ENCODE data around the gene ATP2A3.

ATP2A3 gene

GRCh38 chr17:3890082-3890877, 74.0 kb downstream of the ATP2A3 start:
- Histone ChIP-seq H3K4me3 (ENCODE audit: low read length) (no peak overlapping the region), H3K4me1 (ENCODE audit: control insufficient read depth, insufficient read depth, low read length) (peaks cover 16% of the 10 kb centered on the region)

DNA sequence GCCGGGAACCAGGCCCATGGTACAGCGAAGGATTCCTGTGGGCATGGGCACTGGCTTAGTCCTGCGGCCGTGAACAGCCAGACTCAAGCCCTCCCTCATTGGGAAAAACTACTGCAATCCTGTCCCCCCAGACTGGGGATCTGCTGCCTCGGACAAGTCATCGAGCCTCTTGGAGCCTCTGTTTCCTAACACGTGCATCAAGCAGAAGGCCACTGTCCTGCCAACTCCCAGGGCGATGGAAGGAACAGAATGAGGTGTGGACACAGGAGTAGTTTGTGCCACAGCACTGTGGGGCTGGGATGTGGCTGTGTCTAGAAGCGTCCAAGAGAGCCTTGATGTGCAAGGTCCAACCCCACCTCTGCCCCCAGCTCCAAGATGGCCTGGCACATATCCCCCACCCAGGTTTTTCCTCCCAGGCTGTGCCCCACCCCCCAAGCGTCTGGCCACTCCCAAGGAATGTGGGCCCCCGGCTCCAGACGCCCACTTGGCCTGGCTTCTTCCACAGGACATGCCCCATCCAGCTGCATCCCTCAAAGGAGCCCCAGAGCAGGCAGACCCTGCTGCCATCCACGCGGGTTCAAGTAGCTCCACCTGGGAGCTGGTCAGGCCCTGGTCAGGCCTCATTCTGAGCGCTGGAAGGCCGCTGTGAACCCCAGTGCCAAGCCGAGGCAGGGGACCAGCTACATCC, 74.8 kb downstream of the ATP2A3 start:
- Histone ChIP-seq H3K9me3 (ENCODE audit: control insufficient read depth, insufficient read depth, low read length) (no peaks in the 10 kb centered on the region), H3K4me1 (ENCODE audit: control insufficient read depth, insufficient read depth, low read length) (peaks cover 16% of the 10 kb centered on the region), H3K4me3 (ENCODE audit: low read length) (no peak overlapping the region), H3K27ac (ENCODE audit: low read length) (no peak overlapping the region), H3K27me3 (ENCODE audit: control insufficient read depth, insufficient read depth, low read length) (no peaks in the 10 kb centered on the region), H3K36me3 (ENCODE audit: control insufficient read depth, insufficient read depth, low read length) (no peaks in the 10 kb centered on the region; the same call in 1 of the 2 replicates)
- no peak for DNase-seq (ENCODE audit: low read depth, low spot score)
- no CpG with 5 or more reads among the region's 17 CpGs for WGBS (ENCODE audit: insufficient coverage, insufficient read length)

More at GRCh38 chr17:3890082-3890877, 74.0 kb downstream of the ATP2A3 start:
- no peaks in the 10 kb centered on the region for H3K27me3 ChIP-seq (ENCODE audit: control insufficient read depth, insufficient read depth, low read length)
- no CpG with 5 or more reads among the region's 22 CpGs for WGBS (ENCODE audit: insufficient coverage, insufficient read length)
- H3K36me3 ChIP-seq (ENCODE audit: control insufficient read depth, insufficient read depth, low read length): no peaks in the 10 kb centered on the region
- DNase-seq (ENCODE audit: low read depth, low spot score): no peak
- no peak overlapping the region for H3K27ac ChIP-seq (ENCODE audit: low read length)
- no peaks in the 10 kb centered on the region for H3K9me3 ChIP-seq (ENCODE audit: control insufficient read depth, insufficient read depth, low read length)

- H3K9me3 ChIP-seq (ENCODE audit: control insufficient read depth, insufficient read depth, low read length): no peaks in the 10 kb centered on the region
- H3K27ac ChIP-seq (ENCODE audit: low read length): no peak overlapping the region
- WGBS (ENCODE audit: insufficient coverage, insufficient read length): no CpG with 5 or more reads among the region's 50 CpGs
- no peak for DNase-seq (ENCODE audit: low read depth, low spot score)
- no peaks in the 10 kb centered on the region for H3K27me3 ChIP-seq (ENCODE audit: control insufficient read depth, insufficient read depth, low read length)
- peaks cover 14% of the 10 kb centered on the region for H3K4me1 ChIP-seq (ENCODE audit: control insufficient read depth, insufficient read depth, low read length)
- H3K36me3 ChIP-seq (ENCODE audit: control insufficient read depth, insufficient read depth, low read length): peaks cover 4% of the 10 kb centered on the region; the same call in 1 of the 2 replicates
- H3K4me3 ChIP-seq (ENCODE audit: low read length): no peak overlapping the region
Observed at GRCh38 chr17:3888343-3889171, 75.7 kb downstream of the ATP2A3 start.

GRCh38 chr17:3887804-3888203, 76.4 kb downstream of the ATP2A3 start:
- peaks cover 14% of the 10 kb centered on the region for H3K4me1 ChIP-seq (ENCODE audit: control insufficient read depth, insufficient read depth, low read length)
- H3K27ac ChIP-seq (ENCODE audit: low read length): no peak overlapping the region
- H3K4me3 ChIP-seq (ENCODE audit: low read length): no peak overlapping the region
- DNase-seq (ENCODE audit: low read depth, low spot score): no peak
- no CpG with 5 or more reads among the region's 9 CpGs for WGBS (ENCODE audit: insufficient coverage, insufficient read length)
- H3K36me3 ChIP-seq (ENCODE audit: control insufficient read depth, insufficient read depth, low read length): peaks cover 4% of the 10 kb centered on the region; the same call in 1 of the 2 replicates
- no peaks in the 10 kb centered on the region for H3K9me3 ChIP-seq (ENCODE audit: control insufficient read depth, insufficient read depth, low read length)
- H3K27me3 ChIP-seq (ENCODE audit: control insufficient read depth, insufficient read depth, low read length): no peaks in the 10 kb centered on the region

DNA sequence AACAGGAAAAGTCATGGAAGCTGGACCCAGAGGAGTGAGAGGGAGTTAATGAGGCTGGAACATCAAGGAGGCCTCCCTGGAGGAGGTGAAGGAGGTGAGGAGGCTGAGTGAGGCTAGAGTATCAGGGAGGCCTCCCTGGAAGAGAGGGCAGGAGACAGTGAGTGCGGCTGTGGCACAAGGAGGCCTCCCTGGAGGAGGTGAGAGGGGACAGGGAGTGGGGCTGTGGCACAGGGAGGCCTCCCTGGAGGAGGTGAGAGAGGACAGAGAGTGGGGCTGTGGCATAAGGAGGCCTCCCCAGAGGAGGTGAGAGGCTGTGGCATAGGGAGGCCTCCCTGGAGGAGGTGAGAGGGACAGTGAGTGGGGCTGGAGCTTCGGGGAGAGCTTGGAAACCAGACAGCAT, 76.8 kb downstream of the ATP2A3 start:
- Histone ChIP-seq H3K27ac (ENCODE audit: low read length) (no peak overlapping the region), H3K27me3 (ENCODE audit: control insufficient read depth, insufficient read depth, low read length) (no peaks in the 10 kb centered on the region), H3K9me3 (ENCODE audit: control insufficient read depth, insufficient read depth, low read length) (no peaks in the 10 kb centered on the region), H3K36me3 (ENCODE audit: control insufficient read depth, insufficient read depth, low read length) (peaks cover 4% of the 10 kb centered on the region; the same call in 1 of the 2 replicates), H3K4me1 (ENCODE audit: control insufficient read depth, insufficient read depth, low read length) (peaks cover 14% of the 10 kb centered on the region), H3K4me3 (ENCODE audit: low read length) (no peak overlapping the region)
- no peak for DNase-seq (ENCODE audit: low read depth, low spot score)
- WGBS (ENCODE audit: insufficient coverage, insufficient read length): no CpG with 5 or more reads among the region's 2 CpGs

DNA sequence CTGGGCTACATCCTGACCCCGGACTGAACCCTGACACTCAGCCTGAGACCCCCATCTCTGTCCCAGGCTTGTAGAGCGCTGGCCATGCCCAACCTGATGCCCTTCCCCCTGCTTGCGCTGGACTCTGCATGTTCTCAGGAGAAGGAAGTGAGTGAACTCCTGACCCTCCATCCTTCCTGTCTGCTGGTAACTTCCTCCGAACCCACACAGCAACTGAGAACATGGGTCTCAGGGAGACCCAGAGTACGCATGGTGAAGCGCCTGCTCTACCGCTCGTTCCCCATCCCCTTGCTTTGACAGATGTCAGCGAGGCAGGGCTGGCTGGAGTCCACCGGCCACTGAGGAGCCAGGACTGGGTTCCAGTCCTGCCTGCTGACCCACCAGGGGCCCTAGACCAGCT, 77.5 kb downstream of the ATP2A3 start:
- Histone ChIP-seq H3K4me1 (ENCODE audit: control insufficient read depth, insufficient read depth, low read length) (peaks cover 12% of the 10 kb centered on the region), H3K4me3 (ENCODE audit: low read length) (no peak overlapping the region)

DNA sequence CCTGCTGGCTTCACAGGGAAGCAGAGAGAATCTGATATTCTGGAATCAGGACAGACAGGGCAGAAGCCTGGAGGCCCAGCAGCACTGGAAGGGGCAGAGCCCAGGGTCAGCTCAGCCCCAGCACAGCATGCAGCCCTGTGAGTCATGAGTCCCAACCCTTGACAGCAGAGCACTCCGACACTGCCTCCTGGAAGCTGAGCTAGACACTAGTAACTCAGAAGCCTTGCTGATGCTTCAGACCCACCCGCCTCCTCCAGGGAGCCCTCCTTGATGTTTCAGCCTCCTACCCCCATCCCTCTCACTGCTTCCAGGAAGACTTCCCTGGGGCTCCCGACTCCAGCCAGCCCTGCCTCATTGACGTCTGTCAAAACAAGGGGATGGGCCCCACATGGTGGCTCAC, 78.3 kb downstream of the ATP2A3 start:
- H3K9me3 ChIP-seq (ENCODE audit: control insufficient read depth, insufficient read depth, low read length): no peaks in the 10 kb centered on the region
- peaks cover 8% of the 10 kb centered on the region for H3K4me1 ChIP-seq (ENCODE audit: control insufficient read depth, insufficient read depth, low read length)
- peaks cover 4% of the 10 kb centered on the region; the same call in 1 of the 2 replicates for H3K36me3 ChIP-seq (ENCODE audit: control insufficient read depth, insufficient read depth, low read length)
- WGBS (ENCODE audit: insufficient coverage, insufficient read length): no CpG with 5 or more reads among the region's 4 CpGs
- DNase-seq (ENCODE audit: low read depth, low spot score): no peak
- no peak overlapping the region for H3K4me3 ChIP-seq (ENCODE audit: low read length)
- no peak overlapping the region for H3K27ac ChIP-seq (ENCODE audit: low read length)
- no peaks in the 10 kb centered on the region for H3K27me3 ChIP-seq (ENCODE audit: control insufficient read depth, insufficient read depth, low read length)

More for the DNA sequence above, 77.5 kb downstream of the ATP2A3 start:
- H3K9me3 ChIP-seq (ENCODE audit: control insufficient read depth, insufficient read depth, low read length): no peaks in the 10 kb centered on the region
- no peak overlapping the region for H3K27ac ChIP-seq (ENCODE audit: low read length)
- H3K36me3 ChIP-seq (ENCODE audit: control insufficient read depth, insufficient read depth, low read length): peaks cover 4% of the 10 kb centered on the region; the same call in 1 of the 2 replicates
- DNase-seq (ENCODE audit: low read depth, low spot score): no peak
- no peaks in the 10 kb centered on the region for H3K27me3 ChIP-seq (ENCODE audit: control insufficient read depth, insufficient read depth, low read length)
- no CpG with 5 or more reads among the region's 10 CpGs for WGBS (ENCODE audit: insufficient coverage, insufficient read length)

DNA sequence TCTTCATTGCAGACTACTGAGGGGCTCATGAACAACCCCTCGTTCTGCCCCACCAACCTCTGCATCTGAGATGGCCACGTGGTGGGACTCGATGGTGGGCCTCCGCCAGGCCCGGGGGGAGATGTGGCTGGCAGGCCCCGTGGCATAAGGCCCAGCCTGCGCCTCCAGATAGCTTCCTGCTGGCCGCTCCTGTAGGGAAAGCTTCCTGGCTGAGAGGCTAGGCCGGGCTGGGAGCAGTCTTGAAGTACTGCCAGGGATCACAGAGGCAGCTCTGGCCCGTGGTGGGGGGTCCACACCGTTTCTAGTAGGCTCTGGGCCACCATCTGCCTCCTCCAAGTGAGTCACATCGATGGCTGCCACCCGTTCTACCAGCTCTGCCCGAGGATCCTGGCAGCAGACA, 79.0 kb downstream of the ATP2A3 start:
- no peak for DNase-seq (ENCODE audit: low read depth, low spot score)
- Histone ChIP-seq H3K27ac (ENCODE audit: low read length) (no peak overlapping the region), H3K27me3 (ENCODE audit: control insufficient read depth, insufficient read depth, low read length) (no peaks in the 10 kb centered on the region), H3K36me3 (ENCODE audit: control insufficient read depth, insufficient read depth, low read length) (peaks cover 4% of the 10 kb centered on the region; the same call in 1 of the 2 replicates), H3K4me3 (ENCODE audit: low read length) (no peak overlapping the region), H3K9me3 (ENCODE audit: control insufficient read depth, insufficient read depth, low read length) (no peaks in the 10 kb centered on the region), H3K4me1 (ENCODE audit: control insufficient read depth, insufficient read depth, low read length) (peaks cover 5% of the 10 kb centered on the region)
- WGBS (ENCODE audit: insufficient coverage, insufficient read length): no CpG with 5 or more reads among the region's 14 CpGs

DNA sequence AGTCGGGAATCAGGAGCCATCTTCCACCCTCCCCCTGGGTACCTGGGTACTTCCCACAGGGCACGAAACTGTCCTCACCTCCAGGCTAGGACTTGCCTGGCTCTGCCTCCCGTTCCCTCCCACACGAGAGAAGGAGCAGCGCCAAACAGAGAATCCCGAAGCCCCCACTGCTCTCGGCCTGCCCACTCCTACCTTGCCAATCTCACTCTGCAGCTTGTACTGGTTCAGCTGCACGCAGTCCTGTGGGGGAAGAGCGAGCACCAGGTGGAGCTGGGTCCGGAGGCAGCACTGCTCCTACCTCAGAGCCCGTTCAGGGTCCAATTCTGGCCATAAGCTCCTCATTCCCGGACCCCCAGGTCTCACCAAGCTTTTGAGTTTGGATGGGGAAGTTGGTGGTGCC, 80.0 kb downstream of the ATP2A3 start:
- H3K4me1 ChIP-seq (ENCODE audit: control insufficient read depth, insufficient read depth, low read length): peaks cover 3% of the 10 kb centered on the region; the same call in 1 of the 2 replicates
- no peak for DNase-seq (ENCODE audit: low read depth, low spot score)
- no peak overlapping the region for H3K27ac ChIP-seq (ENCODE audit: low read length)
- H3K4me3 ChIP-seq (ENCODE audit: low read length): no peak overlapping the region
- H3K27me3 ChIP-seq (ENCODE audit: control insufficient read depth, insufficient read depth, low read length): no peaks in the 10 kb centered on the region
- peaks cover 4% of the 10 kb centered on the region; the same call in 1 of the 2 replicates for H3K36me3 ChIP-seq (ENCODE audit: control insufficient read depth, insufficient read depth, low read length)
- WGBS (ENCODE audit: insufficient coverage, insufficient read length): no CpG with 5 or more reads among the region's 12 CpGs
- no peaks in the 10 kb centered on the region for H3K9me3 ChIP-seq (ENCODE audit: control insufficient read depth, insufficient read depth, low read length)

GRCh38 chr17:3882276-3882675, 82.0 kb downstream of the ATP2A3 start:
- Histone ChIP-seq H3K9me3 (ENCODE audit: control insufficient read depth, insufficient read depth, low read length) (no peaks in the 10 kb centered on the region), H3K4me1 (ENCODE audit: control insufficient read depth, insufficient read depth, low read length) (no peaks in the 10 kb centered on the region), H3K36me3 (ENCODE audit: control insufficient read depth, insufficient read depth, low read length) (peaks cover 4% of the 10 kb centered on the region; the same call in 1 of the 2 replicates), H3K4me3 (ENCODE audit: low read length) (no peak overlapping the region), H3K27me3 (ENCODE audit: control insufficient read depth, insufficient read depth, low read length) (no peaks in the 10 kb centered on the region), H3K27ac (ENCODE audit: low read length) (no peak overlapping the region)
- no CpG with 5 or more reads among the region's 4 CpGs for WGBS (ENCODE audit: insufficient coverage, insufficient read length)
- DNase-seq (ENCODE audit: low read depth, low spot score): no peak

Data from iPS DF 6.9 (cell line).